ENCODE data around the gene RPL21.

DNA sequence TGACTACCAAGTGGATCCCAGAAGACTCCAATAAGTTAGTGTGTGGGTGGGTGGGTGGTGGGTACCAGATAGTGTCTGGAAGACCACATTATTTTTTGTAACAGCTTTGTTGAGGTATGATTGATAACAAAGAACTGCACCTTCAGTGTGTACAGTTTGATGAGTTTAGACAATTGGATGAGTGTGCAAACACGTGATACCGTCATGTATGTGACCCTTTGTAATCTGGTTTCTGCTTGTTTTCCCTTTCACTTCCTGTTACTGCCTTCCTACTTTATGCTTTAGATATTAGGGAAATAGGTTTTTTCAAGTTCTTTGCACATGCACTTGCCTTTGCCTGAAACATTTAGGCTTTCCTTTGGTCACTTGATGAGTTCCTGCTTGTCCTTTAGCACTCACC is 8.5 kb downstream of the RPL21 start:
- TF ChIP-seq, protein P1, sequence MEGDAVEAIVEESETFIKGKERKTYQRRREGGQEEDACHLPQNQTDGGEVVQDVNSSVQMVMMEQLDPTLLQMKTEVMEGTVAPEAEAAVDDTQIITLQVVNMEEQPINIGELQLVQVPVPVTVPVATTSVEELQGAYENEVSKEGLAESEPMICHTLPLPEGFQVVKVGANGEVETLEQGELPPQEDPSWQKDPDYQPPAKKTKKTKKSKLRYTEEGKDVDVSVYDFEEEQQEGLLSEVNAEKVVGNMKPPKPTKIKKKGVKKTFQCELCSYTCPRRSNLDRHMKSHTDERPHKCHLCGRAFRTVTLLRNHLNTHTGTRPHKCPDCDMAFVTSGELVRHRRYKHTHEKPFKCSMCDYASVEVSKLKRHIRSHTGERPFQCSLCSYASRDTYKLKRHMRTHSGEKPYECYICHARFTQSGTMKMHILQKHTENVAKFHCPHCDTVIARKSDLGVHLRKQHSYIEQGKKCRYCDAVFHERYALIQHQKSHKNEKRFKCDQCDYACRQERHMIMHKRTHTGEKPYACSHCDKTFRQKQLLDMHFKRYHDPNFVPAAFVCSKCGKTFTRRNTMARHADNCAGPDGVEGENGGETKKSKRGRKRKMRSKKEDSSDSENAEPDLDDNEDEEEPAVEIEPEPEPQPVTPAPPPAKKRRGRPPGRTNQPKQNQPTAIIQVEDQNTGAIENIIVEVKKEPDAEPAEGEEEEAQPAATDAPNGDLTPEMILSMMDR (IDR thresholded peaks at IDR 0.05) = no peak
- no peak for TF ChIP-seq POLR2A (IDR thresholded peaks at IDR 0.05)
